IgD-negative memory B cell (primary cell): ENCODE results near the gene DYNLRB1. TPM values are rescaled to one million over a fixed set of nuclear protein-coding genes. Genes with fewer than 3 reads are reported as not detected.

Source experiments
- H3K27ac Mint-ChIP-seq, 3 donors: one replicate each; pipeline ENCODE4 v1.8.0; 2020 to 2022; ENCODE audit warnings: mild to moderate bottlenecking in 3 of 3, mixed read lengths in 3 of 3, moderate library complexity in 1 of 3
- H3K27me3 Mint-ChIP-seq: one replicate; pipeline ENCODE4 v1.8.0; 2021; ENCODE audit warnings: mixed read lengths
- H3K36me3 Mint-ChIP-seq: one replicate; pipeline ENCODE4 v1.8.0; 2020; ENCODE audit warnings: mild to moderate bottlenecking, mixed read lengths
- H3K4me1 Mint-ChIP-seq, 3 donors: one replicate each; pipeline ENCODE4 v1.8.0; 2020 to 2022; ENCODE audit warnings: mixed read lengths in 3 of 3, mild to moderate bottlenecking in 1 of 3
- H3K4me3 Mint-ChIP-seq, 4 donors: one replicate each; pipeline ENCODE4 v1.8.0; 2020 to 2022; ENCODE audit warnings: mild to moderate bottlenecking in 4 of 4, mixed read lengths in 4 of 4, moderate library complexity in 3 of 4
- H3K9me3 Mint-ChIP-seq, 3 donors: one replicate each; pipeline ENCODE4 v1.8.0; 2020 to 2021; ENCODE audit warnings: mixed read lengths in 3 of 3, mild to moderate bottlenecking in 1 of 3
- polyA plus RNA-seq: library from polyadenylated mRNA; unstranded; fragments of 300-500 nt; fragmentation: Illumina TruSeq; gene quantifications from one replicate; pipeline ENCODE4 v1.2.3, GENCODE V29; 2021

The DYNLRB1 gene
- polyA plus RNA-seq, 1 donor from 2014 or later = 333 TPM

DNA sequence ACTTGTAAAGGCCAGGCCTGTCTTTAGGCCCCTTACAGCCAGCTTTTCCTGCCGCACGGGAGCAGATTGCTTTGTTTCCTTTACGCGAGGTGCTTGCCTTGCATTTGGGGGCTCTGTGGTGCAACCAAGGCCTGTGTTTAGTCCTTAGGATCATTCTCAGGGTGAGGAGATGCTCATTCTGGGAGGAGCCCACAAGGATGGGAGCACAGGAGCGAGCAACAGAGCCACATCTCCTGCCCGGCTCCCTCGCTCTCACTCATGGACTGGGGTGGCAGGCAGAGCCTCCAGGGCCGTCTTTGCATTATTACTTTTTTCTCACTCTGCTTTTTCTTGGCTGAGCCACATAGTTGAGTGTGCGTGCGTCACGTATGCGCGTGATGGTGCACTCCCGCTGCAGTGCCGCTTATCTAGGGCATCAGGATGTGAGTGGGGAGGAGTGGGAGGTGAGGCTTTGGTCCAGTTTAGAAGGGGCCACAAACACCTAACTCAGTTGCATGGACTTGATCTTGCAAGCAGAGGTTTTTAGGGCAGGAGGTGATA is 19.1 kb downstream of the DYNLRB1 start:
- H3K9me3 Mint-ChIP-seq = no peaks in the 10 kb centered on the region
- peaks cover 2 to 5% (median 3%) of the 10 kb centered on the region in 3 donors for H3K4me1 Mint-ChIP-seq
- peaks cover 5% of the 10 kb centered on the region for H3K36me3 Mint-ChIP-seq
- no peak overlapping the region for H3K4me3 Mint-ChIP-seq
- H3K27me3 Mint-ChIP-seq = no peaks in the 10 kb centered on the region
- H3K27ac Mint-ChIP-seq = no peak overlapping the region

DNA sequence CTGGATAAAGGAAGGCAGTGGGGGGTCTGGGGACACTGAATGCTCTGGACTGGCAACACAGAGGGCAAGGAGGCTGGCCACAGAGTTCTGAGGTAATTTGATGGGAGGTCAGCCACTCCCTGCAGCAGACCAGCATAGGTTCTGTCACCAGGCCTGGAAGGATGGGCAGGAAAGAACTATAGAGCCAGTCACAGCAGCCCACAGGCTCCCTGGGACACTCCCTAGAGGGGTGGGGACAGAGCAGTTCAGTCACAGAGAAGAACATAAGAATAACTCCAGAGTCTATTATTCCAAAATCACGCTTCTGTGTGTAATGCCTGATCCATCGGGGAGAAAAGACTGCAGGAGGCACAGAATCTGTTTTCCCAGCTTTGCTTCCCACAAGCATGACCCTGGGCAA is 19.6 kb downstream of the DYNLRB1 start:
- Mint-ChIP-seq H3K4me1 (peaks cover 3 to 5% (median 4%) of the 10 kb centered on the region in 3 donors), H3K27ac (no peak overlapping the region), H3K36me3 (peaks cover 7% of the 10 kb centered on the region), H3K9me3 (no peaks in the 10 kb centered on the region), H3K27me3 (no peaks in the 10 kb centered on the region), H3K4me3 (no peak overlapping the region)

DNA sequence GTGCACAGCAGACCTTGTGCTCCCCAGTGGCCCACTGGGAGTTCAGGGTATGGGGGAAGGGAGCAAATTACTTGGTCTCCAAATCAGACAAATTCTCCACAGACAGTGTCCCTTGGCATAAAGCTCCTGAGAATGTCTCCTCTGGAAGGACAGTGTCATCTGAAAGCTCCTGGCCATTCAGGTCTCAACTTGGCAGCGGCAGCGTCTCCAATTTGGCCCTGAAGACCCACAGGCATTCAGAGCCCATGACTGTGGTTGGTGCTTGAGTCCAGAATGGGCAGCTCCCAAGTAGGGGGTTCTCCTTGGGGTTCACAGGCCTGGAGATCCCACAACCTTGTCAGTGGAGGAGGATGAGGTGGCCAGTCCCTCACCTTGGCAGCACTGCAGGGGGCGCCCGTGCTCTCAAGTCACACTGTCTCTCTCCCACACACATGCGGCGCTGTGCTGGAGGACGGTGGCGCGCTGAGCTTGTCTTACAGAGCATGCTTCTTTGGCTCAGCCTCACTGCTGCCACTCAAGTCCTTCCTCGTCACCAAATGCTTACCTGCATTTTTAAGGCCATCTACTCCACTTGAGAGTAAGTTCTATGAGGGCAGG is 20.7 kb downstream of the DYNLRB1 start:
- Mint-ChIP-seq H3K27ac (no peak overlapping the region), H3K4me3 (no peak overlapping the region), H3K36me3 (peaks cover 10% of the 10 kb centered on the region), H3K27me3 (no peaks in the 10 kb centered on the region), H3K4me1 (peaks cover 4 to 14% (median 11%) of the 10 kb centered on the region in 3 donors), H3K9me3 (no peaks in the 10 kb centered on the region)

DNA sequence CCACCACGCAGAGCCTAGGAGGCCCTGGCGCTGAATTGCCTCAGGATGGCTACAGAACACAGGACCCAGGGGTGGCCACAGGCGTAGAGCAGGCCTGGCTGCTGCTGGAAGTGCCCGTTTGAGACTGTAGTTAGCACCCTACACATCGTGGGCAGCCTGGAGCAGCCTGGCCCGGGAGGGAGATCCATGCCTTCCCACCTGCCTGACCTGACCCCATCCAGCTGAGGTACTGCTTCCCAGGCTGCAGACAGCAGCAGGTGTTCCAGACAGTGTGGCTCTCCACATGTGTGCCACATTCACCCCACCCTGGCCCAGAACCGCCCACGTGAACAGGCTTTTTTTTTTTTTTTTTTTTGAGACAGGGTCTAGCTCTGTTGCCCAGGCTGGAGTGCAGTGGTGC is 21.4 kb downstream of the DYNLRB1 start:
- Mint-ChIP-seq H3K36me3 (peaks cover 10% of the 10 kb centered on the region), H3K4me1 (peaks cover 5 to 16% (median 16%) of the 10 kb centered on the region in 3 donors), H3K27me3 (no peaks in the 10 kb centered on the region), H3K4me3 (no peak overlapping the region), H3K27ac (no peak overlapping the region), H3K9me3 (no peaks in the 10 kb centered on the region)

DNA sequence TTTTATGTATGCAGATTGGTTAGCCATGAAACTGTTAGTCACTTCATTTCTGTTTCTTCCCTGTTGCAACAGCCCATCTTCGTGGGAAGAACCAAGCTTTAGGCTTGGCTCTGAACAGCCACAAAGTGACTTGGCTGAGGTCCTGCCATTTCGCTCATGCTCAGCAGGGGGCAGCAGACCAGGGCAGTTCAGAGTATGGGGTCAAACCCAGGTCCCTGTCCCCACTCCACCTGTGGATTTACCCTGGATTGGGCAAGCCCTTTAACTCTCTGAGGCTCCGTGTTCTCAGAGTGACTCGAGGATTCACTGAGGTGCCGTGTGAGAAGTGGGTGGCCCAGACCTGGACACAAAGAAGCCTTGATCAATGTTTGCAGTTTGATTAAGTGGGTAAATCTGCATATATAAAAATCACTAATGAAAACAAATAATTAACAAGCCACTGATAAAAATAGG is 22.5 kb downstream of the DYNLRB1 start:
- H3K4me1 Mint-ChIP-seq = peaks cover 10 to 18% (median 17%) of the 10 kb centered on the region in 3 donors
- H3K27ac Mint-ChIP-seq = no peak overlapping the region
- H3K4me3 Mint-ChIP-seq = no peak overlapping the region
- H3K27me3 Mint-ChIP-seq = no peaks in the 10 kb centered on the region
- H3K9me3 Mint-ChIP-seq = no peaks in the 10 kb centered on the region
- H3K36me3 Mint-ChIP-seq = peaks cover 10% of the 10 kb centered on the region

DNA sequence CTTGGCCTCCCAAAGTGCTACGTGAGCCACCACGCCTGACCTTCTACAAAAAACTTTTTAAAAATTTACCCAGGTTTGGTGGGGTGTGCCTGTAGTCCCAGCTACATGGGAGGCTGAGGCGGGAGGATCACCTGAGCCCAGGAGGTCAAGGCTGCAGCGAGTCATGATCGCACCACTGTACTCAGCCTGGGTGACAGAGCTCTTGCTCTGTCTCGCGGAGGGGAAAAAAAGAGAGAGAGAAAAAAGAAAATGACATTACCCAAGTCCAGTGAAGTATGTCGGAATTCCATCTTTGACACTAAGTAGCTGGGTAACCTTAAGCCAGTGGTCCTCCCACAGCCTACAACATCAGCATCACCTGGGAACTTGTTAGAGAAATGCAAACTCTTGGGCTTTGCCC is 23.5 kb downstream of the DYNLRB1 start:
- peaks cover 2% of the 10 kb centered on the region for H3K27me3 Mint-ChIP-seq
- H3K36me3 Mint-ChIP-seq = peaks cover 10% of the 10 kb centered on the region
- H3K9me3 Mint-ChIP-seq = no peaks in the 10 kb centered on the region
- H3K27ac Mint-ChIP-seq = no peak overlapping the region
- H3K4me1 Mint-ChIP-seq = peaks cover 16 to 24% (median 20%) of the 10 kb centered on the region in 3 donors
- H3K4me3 Mint-ChIP-seq = no peak overlapping the region

DNA sequence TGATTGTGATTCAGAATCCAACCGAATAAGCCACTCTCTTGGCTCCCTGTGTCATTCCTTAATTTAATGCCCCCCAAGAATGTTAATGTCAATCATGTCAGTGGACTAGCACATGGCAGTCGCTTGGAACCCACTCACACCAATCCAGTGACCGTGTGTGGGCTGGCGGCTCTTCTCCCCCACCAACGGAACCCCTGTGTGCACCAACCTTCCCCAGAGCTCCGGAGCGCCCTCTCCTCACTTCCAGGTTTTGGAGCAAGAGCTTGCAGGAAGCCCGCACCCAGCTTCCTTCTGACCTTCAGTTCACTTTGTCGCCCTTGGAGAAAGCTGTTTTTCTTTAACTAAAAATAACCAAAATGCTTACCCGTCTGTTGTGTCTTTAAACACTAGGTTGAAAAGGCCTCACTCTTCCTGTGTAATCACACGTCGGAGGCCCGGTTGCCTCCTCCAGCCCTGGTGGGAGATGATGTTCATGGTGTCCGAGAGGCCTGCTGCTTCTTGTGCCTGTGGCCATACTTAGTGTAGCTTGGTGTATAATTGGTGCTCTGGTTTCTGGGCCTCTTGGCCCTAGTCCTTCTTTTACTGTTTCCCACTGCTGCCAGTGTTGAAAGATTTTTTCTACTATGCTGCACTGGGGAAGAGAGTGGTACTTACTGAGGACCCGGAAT is 24.5 kb downstream of the DYNLRB1 start:
- no peak overlapping the region for H3K4me3 Mint-ChIP-seq
- H3K9me3 Mint-ChIP-seq = no peaks in the 10 kb centered on the region
- H3K27me3 Mint-ChIP-seq = peaks cover 3% of the 10 kb centered on the region
- H3K27ac Mint-ChIP-seq = peak overlapping the region in 2 of 3 donors; percentile 55 to 63
- H3K36me3 Mint-ChIP-seq = peaks cover 8% of the 10 kb centered on the region
- H3K4me1 Mint-ChIP-seq = peaks cover 16 to 24% (median 21%) of the 10 kb centered on the region in 3 donors

DNA sequence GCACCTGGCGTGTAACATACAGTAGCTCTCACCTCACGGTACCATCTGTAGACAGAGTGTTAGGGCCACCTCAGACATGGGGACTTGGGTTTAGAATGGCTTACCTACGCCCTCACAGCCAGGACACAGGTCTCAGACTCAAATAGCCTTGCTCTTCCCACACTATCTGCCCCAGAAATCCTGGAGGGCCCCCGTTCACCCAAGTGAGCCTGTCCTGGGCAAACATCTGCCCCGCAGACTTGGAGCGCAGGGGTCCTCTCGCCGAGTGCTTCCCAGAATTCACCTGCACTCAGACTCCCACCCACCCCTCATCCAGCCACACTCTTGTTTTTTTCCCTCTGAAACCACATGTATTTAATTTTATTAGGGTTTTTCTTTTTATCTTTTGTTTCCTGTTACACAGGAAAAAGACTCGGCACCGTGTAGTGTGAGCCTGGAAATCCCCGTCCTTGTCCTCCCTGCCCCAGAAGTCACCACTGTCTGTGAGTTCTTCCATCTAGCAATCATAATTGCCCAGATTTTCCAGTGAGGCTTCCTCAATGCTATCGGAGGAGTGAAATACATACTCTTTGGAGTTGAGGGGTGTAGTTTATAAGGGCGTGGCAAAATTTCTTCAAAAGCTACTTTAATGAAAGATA is 25.2 kb downstream of the DYNLRB1 start:
- Mint-ChIP-seq H3K27ac (peak overlapping the region in 1 of 3 donors; percentile 85), H3K4me3 (peak overlapping the region in 1 of 4 donors; percentile 22), H3K9me3 (no peaks in the 10 kb centered on the region), H3K4me1 (peaks cover 16 to 24% (median 21%) of the 10 kb centered on the region in 3 donors), H3K27me3 (peaks cover 3% of the 10 kb centered on the region), H3K36me3 (peaks cover 7% of the 10 kb centered on the region)

DNA sequence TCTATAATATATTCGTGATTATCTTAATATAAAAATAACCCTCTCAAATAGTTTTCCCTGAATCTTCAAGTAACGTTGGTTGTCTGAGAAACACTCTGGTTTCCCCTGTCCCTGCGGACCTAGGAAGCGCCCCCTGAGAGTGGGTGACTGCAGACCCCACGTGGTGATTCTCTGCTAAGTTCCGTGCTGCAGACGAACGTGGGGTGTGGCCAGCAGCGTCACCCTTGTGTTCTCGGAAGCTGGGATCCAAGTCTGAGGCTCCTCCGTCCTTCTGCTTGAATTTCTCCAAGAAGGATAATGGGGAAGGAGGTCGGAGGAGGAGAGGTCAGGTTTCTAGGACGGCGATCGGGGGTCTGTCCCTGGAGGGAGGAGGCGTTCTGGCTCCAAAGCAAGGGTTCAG is 25.7 kb downstream of the DYNLRB1 start:
- Mint-ChIP-seq H3K4me1 (peaks cover 16 to 24% (median 21%) of the 10 kb centered on the region in 3 donors), H3K4me3 (no peak overlapping the region), H3K36me3 (peaks cover 7% of the 10 kb centered on the region), H3K27me3 (peaks cover 3% of the 10 kb centered on the region), H3K27ac (peak overlapping the region in 1 of 3 donors; percentile 62), H3K9me3 (no peaks in the 10 kb centered on the region)

DNA sequence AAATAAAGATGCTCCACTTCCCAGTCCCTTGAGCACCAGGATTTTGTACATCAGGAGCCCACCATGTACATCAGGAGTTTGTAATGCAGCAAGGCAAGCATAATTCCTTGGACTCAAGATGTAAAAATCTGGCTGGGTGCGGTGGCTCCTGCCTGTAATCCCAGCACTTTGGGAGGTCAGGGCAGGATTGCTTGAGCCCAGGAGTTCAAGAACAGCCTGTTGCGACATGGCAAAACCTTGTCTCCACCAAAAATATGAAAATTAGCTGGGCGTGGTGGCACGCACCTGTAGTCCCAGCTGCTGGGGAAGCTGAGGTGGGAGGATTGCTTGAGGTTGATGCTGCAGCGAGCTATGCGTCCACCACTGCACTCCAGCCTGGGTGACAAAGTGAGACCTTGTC is 26.2 kb downstream of the DYNLRB1 start:
- Mint-ChIP-seq H3K27me3 (peaks cover 3% of the 10 kb centered on the region), H3K36me3 (peaks cover 7% of the 10 kb centered on the region), H3K4me3 (no peak overlapping the region), H3K27ac (peak overlapping the region in 1 of 3 donors; percentile 62), H3K4me1 (peaks cover 16 to 24% (median 21%) of the 10 kb centered on the region in 3 donors), H3K9me3 (no peaks in the 10 kb centered on the region)

DNA sequence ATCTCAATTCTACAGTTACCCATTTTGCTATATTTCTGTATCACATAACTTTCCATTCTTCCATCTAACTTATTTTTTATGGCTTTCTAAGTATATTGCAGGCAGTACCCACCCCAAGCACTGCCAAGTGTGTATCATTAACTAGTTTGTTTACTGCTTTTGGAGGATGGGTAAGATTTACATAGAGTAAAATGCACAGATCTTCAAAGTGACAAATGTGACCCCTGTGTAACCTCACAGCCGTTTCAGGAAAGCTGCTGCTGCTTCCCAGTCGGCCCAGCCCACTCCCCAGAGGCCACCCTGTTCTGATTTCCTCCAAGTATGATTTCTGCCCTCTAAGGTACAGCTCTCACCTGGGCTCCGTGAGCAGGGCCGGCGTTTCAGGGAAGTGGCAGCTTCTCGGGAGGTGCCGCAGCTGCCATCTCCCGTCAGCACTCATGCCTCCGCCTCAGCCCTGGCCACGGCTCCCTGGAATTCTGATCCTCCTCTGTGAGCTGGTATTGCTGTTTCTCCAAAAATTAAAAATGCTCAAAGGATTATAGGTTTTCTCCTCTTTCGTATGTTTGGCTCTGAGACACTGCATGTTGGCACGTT is 27.3 kb downstream of the DYNLRB1 start:
- Mint-ChIP-seq H3K9me3 (no peaks in the 10 kb centered on the region), H3K27ac (no peak overlapping the region), H3K36me3 (peaks cover 8% of the 10 kb centered on the region), H3K4me1 (peaks cover 15 to 24% (median 19%) of the 10 kb centered on the region in 3 donors), H3K4me3 (no peak overlapping the region), H3K27me3 (peaks cover 3% of the 10 kb centered on the region)

DNA sequence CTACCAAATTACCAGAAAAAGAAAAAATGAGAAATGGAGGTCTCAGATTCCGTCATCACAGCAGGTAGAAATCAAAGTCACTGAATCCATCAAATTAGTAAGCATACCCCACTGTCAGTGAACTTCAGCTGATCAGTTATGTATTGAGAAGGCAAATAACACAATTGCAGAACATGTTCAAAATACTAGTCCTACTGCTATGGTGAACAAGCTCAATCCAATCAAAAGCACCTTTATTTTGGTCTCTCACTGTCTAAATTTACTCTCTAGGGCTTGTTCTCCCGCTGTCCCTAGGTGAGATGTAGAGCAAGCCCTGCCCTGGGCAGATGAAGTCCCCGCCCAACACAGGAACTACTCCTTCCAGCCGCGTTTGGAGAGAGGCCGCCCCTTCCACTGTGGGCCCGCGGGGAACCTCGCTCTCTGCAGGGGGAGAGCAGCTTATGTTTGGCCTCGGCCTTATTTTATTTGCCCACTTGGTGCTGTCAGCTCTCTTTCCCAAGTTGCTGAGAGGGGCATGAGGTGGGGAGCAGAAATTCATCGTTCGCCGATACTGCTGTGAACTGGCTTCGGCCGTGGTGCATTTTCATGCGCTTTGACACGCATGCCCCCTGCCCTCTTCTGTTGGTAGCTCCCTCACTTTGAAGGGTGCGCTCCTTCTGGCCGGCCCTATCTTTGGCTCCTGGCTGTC is 28.0 kb downstream of the DYNLRB1 start:
- peak overlapping the region in 1 of 4 donors; percentile 86 for H3K4me3 Mint-ChIP-seq
- peaks cover 8% of the 10 kb centered on the region for H3K36me3 Mint-ChIP-seq

DNA sequence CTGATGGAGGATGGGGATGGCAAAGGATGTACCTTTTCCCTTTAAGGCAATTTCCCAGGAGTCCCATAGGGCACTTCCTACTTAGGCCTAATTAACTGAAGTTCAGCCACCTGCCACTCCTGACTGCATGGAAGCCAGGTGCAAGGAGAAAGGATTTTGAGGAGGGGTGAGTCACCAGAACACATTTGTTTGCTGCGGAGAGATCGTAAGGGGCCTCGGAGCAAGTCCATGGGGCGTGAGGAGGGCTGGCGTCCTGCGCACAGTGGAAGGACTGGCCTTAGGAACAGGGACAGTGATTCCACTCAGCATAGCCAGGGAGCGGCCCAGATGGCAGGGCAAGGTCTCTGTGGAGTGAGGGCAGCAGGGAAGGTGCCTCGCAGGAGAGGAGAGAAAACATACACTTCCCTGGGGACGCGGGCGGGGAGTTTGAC is 30.5 kb downstream of the DYNLRB1 start:
- peaks cover 1% of the 10 kb centered on the region for H3K36me3 Mint-ChIP-seq
- H3K27ac Mint-ChIP-seq = peak overlapping the region in 1 of 3 donors; percentile 58
- peaks cover 3% of the 10 kb centered on the region for H3K27me3 Mint-ChIP-seq
- peaks cover 8 to 14% (median 12%) of the 10 kb centered on the region in 3 donors for H3K4me1 Mint-ChIP-seq
- H3K4me3 Mint-ChIP-seq = no peak overlapping the region
- H3K9me3 Mint-ChIP-seq = no peaks in the 10 kb centered on the region

More for the DNA sequence above, 28.0 kb downstream of the DYNLRB1 start:
- H3K4me1 Mint-ChIP-seq = peaks cover 14 to 24% (median 16%) of the 10 kb centered on the region in 3 donors
- peaks cover 3% of the 10 kb centered on the region for H3K27me3 Mint-ChIP-seq
- no peaks in the 10 kb centered on the region for H3K9me3 Mint-ChIP-seq
- H3K27ac Mint-ChIP-seq = no peak overlapping the region

DNA sequence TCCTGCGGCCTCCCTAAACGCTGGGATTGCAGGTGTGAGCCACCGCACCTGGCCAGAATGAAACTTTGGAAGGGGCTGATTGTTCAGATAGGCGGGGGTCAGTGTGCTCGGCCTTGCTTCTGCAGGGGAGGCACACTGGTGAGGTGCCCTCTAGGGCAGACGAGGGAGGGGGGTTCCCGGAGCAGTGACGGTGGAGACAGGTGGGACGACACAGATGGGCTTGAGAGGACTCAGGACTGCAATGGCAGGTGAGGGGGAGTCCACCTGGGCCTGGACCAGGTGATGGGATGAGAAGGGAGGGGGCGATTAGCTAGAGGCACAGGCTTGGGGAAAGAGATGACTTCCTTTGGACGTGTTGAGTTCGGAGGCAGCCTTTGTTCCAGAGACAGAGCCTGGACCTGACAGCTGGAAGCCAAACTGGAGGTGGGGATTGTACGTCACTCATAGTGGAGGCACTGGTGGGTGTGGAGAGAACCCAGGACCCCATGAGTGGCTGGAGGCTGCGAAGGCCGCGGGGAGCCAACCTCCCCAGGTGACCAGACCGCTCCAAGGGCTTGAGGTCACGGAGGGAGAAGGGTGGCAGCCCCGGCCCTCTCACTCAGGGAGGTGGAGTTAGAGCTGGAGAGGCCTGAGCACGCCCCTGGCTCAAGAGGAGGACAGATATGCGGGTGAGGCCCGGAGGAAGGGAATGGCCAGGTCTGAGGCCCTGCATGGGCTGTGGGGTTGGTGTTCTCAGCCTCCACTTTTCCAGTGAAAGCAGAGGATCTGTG is 31.8 kb downstream of the DYNLRB1 start:
- Mint-ChIP-seq H3K36me3 (peaks cover 1% of the 10 kb centered on the region), H3K4me3 (no peak overlapping the region), H3K27ac (peak overlapping the region in 1 of 3 donors; percentile 50), H3K4me1 (peaks cover 4 to 9% (median 8%) of the 10 kb centered on the region in 3 donors), H3K9me3 (no peaks in the 10 kb centered on the region), H3K27me3 (peaks cover 3% of the 10 kb centered on the region)
